K562 (cell line): ENCODE results near the gene KAT6B. TPM values are rescaled to one million over a fixed set of nuclear protein-coding genes. Genes with fewer than 3 reads are reported as not detected.

ENCODE experiments used
- ATAC-seq: fragments of 200-7000 bp; cut with Tn5 transposase; 3 replicates; pipeline ENCODE4 v1.9.1; 2020; ENCODE audit warnings: moderate library complexity
- BruUV-seq: library from RNA; stranded (reverse); fragments of 400-500 nt; replicated peaks from 2 replicates; lab custom pipeline; 2021; lab: Mats Ljungman, UMichigan
- CTCF ChIA-PET: fragments of 300-600 bp; formaldehyde crosslinking; extraction: SDS; loops from one replicate; lab custom pipeline; 2021; ENCODE audit warnings: low intra/inter-chr PET ratio; lab: Yijun Ruan, JAX
- POLR2A ChIA-PET: fragments of 300-600, 350-650 bp; sonication (Branson Sonifier 250); formaldehyde crosslinking; extraction: SDS; loops from one replicate; lab custom pipeline; 2021; ENCODE audit warnings: antibody characterized with exemption, inconsistent platforms; lab: Yijun Ruan, JAX
- DNase-seq, 4 experiments: peaks; one replicate each; pipeline versions ENCODE4 v3.0.0 to v3.0.0-alpha.2; 2011 to 2018; ENCODE audit warnings: low spot score in 3 of 4, mixed read lengths in 3 of 4; ENCODE audit errors: extremely low read depth in 1 of 4
- FAIRE-seq: peaks from 2 replicates; lab custom pipeline; 2011; peaks lifted over from hg19 to GRCh38; lab: Jason Lieb, UNC
- H2AFZ ChIP-seq: 2 replicates; pipeline ENCODE4 v1.6.0; 2011; ENCODE audit warnings: low read depth, low read length, control low read depth, inconsistent platforms
- H3K27ac ChIP-seq: fragments of 200-600 bp; 3 replicates; pipeline ENCODE4 v1.8.0; 2011; ENCODE audit warnings: low read depth, mild to moderate bottlenecking, control low read depth, inconsistent platforms, low read length, moderate library complexity, mixed read lengths; ENCODE audit errors: extremely low read depth
- H3K27me3 ChIP-seq, 2 experiments: fragments of 300-600 bp in 1 of 2; 2 replicates in 1 of 2; 3 replicates in 1 of 2; pipeline versions ENCODE4 v1.6.0 to v1.8.0; 2011; ENCODE audit warnings: inconsistent platforms in 2 of 2, low read length in 2 of 2, mild to moderate bottlenecking in 1 of 2, mixed read lengths in 1 of 2, moderate library complexity in 1 of 2; ENCODE audit not compliant: control insufficient read depth in 2 of 2, insufficient read depth in 2 of 2
- H3K36me3 ChIP-seq: fragments of 300-600 bp; 3 replicates; pipeline ENCODE4 v1.8.0; 2011; ENCODE audit warnings: mild to moderate bottlenecking, low read length, inconsistent platforms; ENCODE audit not compliant: control insufficient read depth, insufficient read depth
- H3K4me1 ChIP-seq, 2 experiments: fragments of 200-600 bp in 1 of 2; replicated peaks in 1 of 2; 2 replicates in 1 of 2; 3 replicates in 1 of 2; pipeline versions ENCODE4 v1.5.1 to v1.8.0; 2011; ENCODE audit warnings: inconsistent platforms in 2 of 2, low read length in 2 of 2, mild to moderate bottlenecking in 1 of 2, mixed read lengths in 1 of 2, moderate library complexity in 1 of 2; ENCODE audit not compliant: control insufficient read depth in 2 of 2, insufficient read depth in 2 of 2
- H3K4me2 ChIP-seq: 2 replicates; pipeline ENCODE4 v1.6.1; 2011; ENCODE audit warnings: low read length, control low read depth, inconsistent platforms, mixed read lengths; ENCODE audit not compliant: insufficient read depth
- H3K4me3 ChIP-seq: fragments of 200-600 bp; sonication (generic), shearing (Covaris generic); 2 replicates; pipeline ENCODE4 v1.5.1; 2016; ENCODE audit warnings: control low read depth, inconsistent platforms
- H3K79me2 ChIP-seq: fragments of 200-600 bp; 3 replicates; pipeline ENCODE4 v1.8.0; 2011; ENCODE audit warnings: low read length, inconsistent platforms; ENCODE audit not compliant: control insufficient read depth, insufficient read depth
- H3K9ac ChIP-seq, 2 experiments: 2 replicates each; pipeline versions ENCODE4 v1.6.0 to v1.6.1; 2011; ENCODE audit warnings: low read depth in 2 of 2, low read length in 2 of 2, control low read depth in 1 of 2, inconsistent platforms in 1 of 2, mild to moderate bottlenecking in 1 of 2, mixed read lengths in 1 of 2; ENCODE audit not compliant: insufficient read depth in 1 of 2
- H3K9me1 ChIP-seq: one replicate; pipeline ENCODE4 v1.6.0; 2011; ENCODE audit warnings: inconsistent platforms, mild to moderate bottlenecking, low read length, moderate library complexity; ENCODE audit not compliant: control insufficient read depth, insufficient read depth
- H3K9me3 ChIP-seq: replicated peaks from 2 replicates; pipeline ENCODE4 v1.5.1; 2011; ENCODE audit warnings: low read depth, low read length, inconsistent platforms; ENCODE audit not compliant: control insufficient read depth, insufficient read depth
- H4K20me1 ChIP-seq: replicated peaks from 2 replicates; pipeline ENCODE4 v1.6.1; 2011; ENCODE audit warnings: low read length, inconsistent platforms, mixed read lengths; ENCODE audit not compliant: control insufficient read depth, insufficient read depth
- BDP1 ChIP-seq: IDR thresholded peaks from 3 replicates; pipeline ENCODE4 v1.6.1; 2011; ENCODE audit not compliant: insufficient read length, insufficient read depth
- BRD4 ChIP-seq: fragments of 200-600 bp; sonication (generic); IDR thresholded peaks from 2 replicates; pipeline ENCODE4 v1.6.1; 2017; ENCODE audit warnings: inconsistent platforms
- CBFA2T2 ChIP-seq: fragments of 450-650 bp; conservative IDR thresholded peaks from 2 replicates; pipeline ENCODE4 v1.6.1; 2017; ENCODE audit warnings: mild to moderate bottlenecking
- CBX8 ChIP-seq: fragments of 200-600 bp; sonication (generic); IDR thresholded peaks from 2 replicates; pipeline ENCODE4 v1.6.1; 2012; ENCODE audit warnings: borderline replicate concordance, mixed run types, low read depth, mild to moderate bottlenecking, moderate library complexity, mixed read lengths, low read length, control low read depth, inconsistent platforms; ENCODE audit not compliant: poor library complexity, severe bottlenecking; ENCODE audit errors: extremely low read depth
- CCNT2 ChIP-seq: IDR thresholded peaks from 2 replicates; pipeline ENCODE4 v1.6.1; 2011; ENCODE audit warnings: borderline replicate concordance, low read depth, mild to moderate bottlenecking, moderate library complexity, mixed read lengths, low read length; ENCODE audit not compliant: insufficient read length; ENCODE audit errors: extremely low read depth
- CREB3L1 ChIP-seq: fragments of 450-650 bp; IDR thresholded peaks from 2 replicates; pipeline ENCODE4 v1.6.1; 2014; ENCODE audit warnings: low read depth, mild to moderate bottlenecking, moderate library complexity, borderline replicate concordance
- JUNB ChIP-seq: fragments of 450-650 bp; formaldehyde crosslinking; conservative IDR thresholded peaks from 2 replicates; pipeline ENCODE4 v1.4.0; 2020; ENCODE audit warnings: mild to moderate bottlenecking
- KDM5B ChIP-seq: fragments of 200-600 bp; sonication (generic); IDR thresholded peaks from 2 replicates; pipeline ENCODE4 v1.6.1; 2012; ENCODE audit warnings: low read depth, mild to moderate bottlenecking, moderate library complexity, low read length, control low read depth, inconsistent platforms; ENCODE audit not compliant: insufficient replicate concordance
- L3MBTL2 ChIP-seq: fragments of 450-650 bp; IDR thresholded peaks from 2 replicates; pipeline ENCODE4 v1.6.1; 2016; ENCODE audit warnings: mild to moderate bottlenecking, moderate library complexity
- PHB ChIP-seq: fragments of 250-450 bp; sonication (Bioruptor Pico); IDR thresholded peaks from 2 replicates; pipeline ENCODE4 v1.5.0; 2021
- SIN3A ChIP-seq, 2 experiments: fragments of 150-350 bp in 1 of 2; IDR thresholded peaks; 2 replicates each; pipeline ENCODE4 v1.6.1; 2011 to 2016; ENCODE audit warnings: borderline replicate concordance in 2 of 2, low read depth in 2 of 2, low read length in 2 of 2, mild to moderate bottlenecking in 2 of 2, moderate library complexity in 2 of 2; ENCODE audit not compliant: control insufficient read depth in 1 of 2
- SMARCA5 ChIP-seq: fragments of 450-650 bp; IDR thresholded peaks from 2 replicates; pipeline ENCODE4 v1.6.1; 2016
- STAT5B ChIP-seq: fragments of 250-450 bp; sonication (Bioruptor Pico); IDR thresholded peaks from 2 replicates; pipeline ENCODE4 v1.8.0; 2021; ENCODE audit warnings: mild to moderate bottlenecking, inconsistent platforms
- ZNF143 ChIP-seq: sonication (generic); formaldehyde crosslinking; IDR thresholded peaks from 2 replicates; pipeline ENCODE4 v1.9.0; 2022; ENCODE audit warnings: mild to moderate bottlenecking, missing genetic modification reagents
- ZNF23 ChIP-seq: fragments of 250-450 bp; sonication (Bioruptor Pico); IDR thresholded peaks from 2 replicates; pipeline ENCODE4 v1.4.0; 2020; ENCODE audit warnings: mild to moderate bottlenecking
- ZNF347 ChIP-seq: fragments of 450-650 bp; formaldehyde crosslinking; IDR thresholded peaks from 2 replicates; pipeline ENCODE4 v1.4.0; 2020; ENCODE audit warnings: low read depth, mild to moderate bottlenecking, moderate library complexity
- WGBS: fragments of 100-300 bp; shearing (Covaris generic); methylation state at CpG from one replicate; pipeline ENCODE4 v1.1.6; 2016; ENCODE audit warnings: low coverage, mixed read lengths; ENCODE audit not compliant: insufficient coverage; ENCODE audit errors: missing lambda C conversion rate; 5-methylcytosine and 5-hydroxymethylcytosine counted together
- in situ Hi-C: fragments of 300-500 bp; cut with MboI; formaldehyde crosslinking; loops from 4 replicates; pipeline ENCODE4 v1.15.0; 2018; ENCODE audit warnings: inconsistent platforms, mixed read lengths
- intact Hi-C: fragments of 100-400 bp; cut with micrococcal nuclease; formaldehyde crosslinking; loops from 2 replicates; pipeline ENCODE4 v1.14.2; 2022
- polyA plus RNA-seq, 8 experiments: library from polyadenylated mRNA; depleted of rRNA in 4 of 8; stranded (reverse) in 5 of 8; unstranded in 3 of 8; fragments of >200 nt; fragmentation: Nextera tagmentation in 2 of 8; fragmentation: Illumina TruSeq in 1 of 8; extraction: Ambion mirVana in 2 of 8; extraction: Trizol in 1 of 8; gene quantifications; 2 replicates each; pipeline versions ENCODE4 v1.2.1 to v1.2.3, GENCODE V29; 2011 to 2014; ENCODE audit warnings: inconsistent platforms in 1 of 8, missing spikeins in 1 of 8
- total RNA-seq, 7 experiments: library from RNA; depleted of rRNA in 6 of 7; stranded (reverse); fragments of >200 nt in 6 of 7; fragmentation: Illumina TruSeq in 2 of 7; extraction: Trizol in 2 of 7; gene quantifications; 2 replicates each; pipeline versions ENCODE4 v1.2.1 to v1.2.3, GENCODE V29; 2011 to 2021; ENCODE audit warnings: low replicate concordance in 1 of 7

KAT6B gene
- total and polyA plus RNA-seq, 9 of the 15 experiments (the other 6 are each of a cell fraction or from before 2014, with no cell fraction given) = 1.4 to 9.2 (median 6.8) TPM

- no peak for FAIRE-seq
- CTCF ChIA-PET = no interaction called here
Measured at GRCh38 chr10:74810087-74810486, 16.3 kb upstream of the KAT6B start.

More at GRCh38 chr10:74810087-74810486, 16.3 kb upstream of the KAT6B start:
- Histone ChIP-seq H3K9me3 (no peaks in the 10 kb centered on the region; the same call in 1 of the 2 replicates), H3K9me1 (no peaks in the 10 kb centered on the region), H2AFZ (no peak overlapping the region), H3K27ac (no peak overlapping the region), H3K79me2 (no peaks in the 10 kb centered on the region), H4K20me1 (no peaks in the 10 kb centered on the region), H3K9ac (no peak overlapping the region), H3K36me3 (no peaks in the 10 kb centered on the region), H3K4me3 (no peak overlapping the region), H3K4me2 (no peak overlapping the region), H3K27me3 (peaks cover 2 to 16% of the 10 kb centered on the region in 2 experiments; a peak in 3 of 5 replicates), H3K4me1 (peaks cover 0 to 8% of the 10 kb centered on the region in 2 experiments; a peak in 2 of 5 replicates)
- TF ChIP-seq SIN3A (IDR thresholded peaks at IDR 0.05; ENCODE audit: borderline replicate concordance in 2 of 2, control insufficient read depth in 1 of 2, low read depth in 2 of 2, low read length in 2 of 2) = no peak
- no peak for TF ChIP-seq ZNF23
- TF ChIP-seq STAT5B (CRISPR knock-in tag) = no peak
- no peak for TF ChIP-seq CCNT2
- no peak for TF ChIP-seq BRD4
- TF ChIP-seq CREB3L1 = no peak
- no peak for TF ChIP-seq L3MBTL2
- TF ChIP-seq CBFA2T2 = no peak
- TF ChIP-seq ZNF143 (CRISPR knock-in tag) = no peak
- no peak for TF ChIP-seq KDM5B
- TF ChIP-seq JUNB (CRISPR knock-in tag) = no peak
- no peak for TF ChIP-seq CBX8
- TF ChIP-seq BDP1 = no peak
- no peak for TF ChIP-seq PHB (CRISPR knock-in tag)
- no peak for TF ChIP-seq ZNF347 (CRISPR knock-in tag)
- no peak for TF ChIP-seq SMARCA5
- intact Hi-C loops = no loop called here
- no peak for ATAC-seq
- no TSS peak for BruUV-seq
- no peak for DNase-seq
- WGBS = 32% methylated on average over 2 of the region's 2 CpGs
- in situ Hi-C loops = no loop called here
- POLR2A ChIA-PET = interaction anchor here (0.5 kb wide), 1 partner anchor 26 kb away, joined by 3 read pairs; no protein-coding TSS in a partner anchor
